ENCODE measurements around the gene MVD.

Gene MVD

DNA sequence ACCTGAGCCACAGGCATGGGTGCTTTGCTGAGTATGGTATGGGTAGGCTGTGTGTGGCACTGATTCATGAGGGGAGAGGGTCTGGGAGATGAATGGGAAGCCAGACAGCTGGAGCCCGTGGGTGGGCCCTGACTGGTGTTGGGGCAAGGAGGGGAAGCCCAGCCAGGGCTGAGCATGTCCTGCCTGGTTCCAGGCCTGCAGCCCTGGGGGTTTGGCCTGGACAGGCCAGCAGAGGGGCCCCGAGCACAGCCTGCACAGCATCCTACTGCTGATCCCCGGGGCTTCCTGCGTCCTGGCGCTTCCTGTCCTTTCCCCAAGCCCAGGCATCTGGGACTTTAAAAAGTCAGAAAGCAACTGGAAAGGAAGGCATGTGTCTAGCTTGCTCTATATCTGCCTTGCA, 4.6 kb upstream of the MVD start:
- DNase-seq (ENCODE audit: extremely low read depth, low read depth) = no peak
- TF ChIP-seq, protein P1, sequence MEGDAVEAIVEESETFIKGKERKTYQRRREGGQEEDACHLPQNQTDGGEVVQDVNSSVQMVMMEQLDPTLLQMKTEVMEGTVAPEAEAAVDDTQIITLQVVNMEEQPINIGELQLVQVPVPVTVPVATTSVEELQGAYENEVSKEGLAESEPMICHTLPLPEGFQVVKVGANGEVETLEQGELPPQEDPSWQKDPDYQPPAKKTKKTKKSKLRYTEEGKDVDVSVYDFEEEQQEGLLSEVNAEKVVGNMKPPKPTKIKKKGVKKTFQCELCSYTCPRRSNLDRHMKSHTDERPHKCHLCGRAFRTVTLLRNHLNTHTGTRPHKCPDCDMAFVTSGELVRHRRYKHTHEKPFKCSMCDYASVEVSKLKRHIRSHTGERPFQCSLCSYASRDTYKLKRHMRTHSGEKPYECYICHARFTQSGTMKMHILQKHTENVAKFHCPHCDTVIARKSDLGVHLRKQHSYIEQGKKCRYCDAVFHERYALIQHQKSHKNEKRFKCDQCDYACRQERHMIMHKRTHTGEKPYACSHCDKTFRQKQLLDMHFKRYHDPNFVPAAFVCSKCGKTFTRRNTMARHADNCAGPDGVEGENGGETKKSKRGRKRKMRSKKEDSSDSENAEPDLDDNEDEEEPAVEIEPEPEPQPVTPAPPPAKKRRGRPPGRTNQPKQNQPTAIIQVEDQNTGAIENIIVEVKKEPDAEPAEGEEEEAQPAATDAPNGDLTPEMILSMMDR (IDR thresholded peaks at IDR 0.05; ENCODE audit: low read depth, low read length) = no peak

DNA sequence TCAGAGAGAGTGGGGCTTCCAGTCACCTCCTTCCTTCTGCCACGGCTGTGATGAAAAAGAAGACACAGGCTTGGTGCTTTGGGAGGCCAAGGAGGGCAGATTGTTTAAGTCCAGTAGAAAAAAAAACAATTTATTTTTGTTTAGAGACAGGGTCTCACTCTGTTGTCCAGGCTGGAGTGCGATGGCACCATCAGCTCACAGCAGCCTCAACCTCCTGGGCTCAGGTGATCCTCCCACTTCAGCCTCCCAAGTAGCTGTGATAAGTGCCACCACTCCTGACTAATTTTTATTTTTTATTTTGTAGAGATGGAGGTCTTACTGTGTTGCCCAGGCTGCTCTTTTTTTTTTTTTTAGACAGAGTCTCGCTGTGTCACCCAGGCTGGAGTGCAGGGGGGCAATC, 2.7 kb upstream of the MVD start:
- no peak for DNase-seq (ENCODE audit: extremely low read depth, low read depth)
- TF ChIP-seq, protein P1 (IDR thresholded peaks at IDR 0.05; ENCODE audit: low read depth, low read length) = no peak

DNA sequence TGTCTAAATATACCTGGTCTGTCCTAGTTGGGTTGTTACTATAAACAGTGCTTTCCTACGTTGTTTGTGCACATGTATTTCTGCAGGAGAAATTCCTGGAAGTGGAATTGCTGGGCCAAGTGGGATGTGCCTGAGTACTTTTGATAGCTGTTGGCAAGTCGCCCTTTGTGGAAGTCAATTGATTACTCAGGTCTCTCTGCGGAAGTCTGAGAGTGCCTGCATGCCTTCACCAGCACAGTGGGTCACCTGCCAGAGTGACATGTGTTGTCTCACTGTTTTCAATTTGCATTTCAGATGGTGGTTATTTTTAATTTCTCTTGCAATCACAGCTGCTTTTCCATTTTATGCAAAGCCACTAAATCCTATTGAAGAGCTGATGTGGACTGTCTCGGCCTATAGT, 2.3 kb upstream of the MVD start:
- no peak for DNase-seq (ENCODE audit: extremely low read depth, low read depth)
- TF ChIP-seq, protein P1 (IDR thresholded peaks at IDR 0.05; ENCODE audit: low read depth, low read length) = no peak

DNA sequence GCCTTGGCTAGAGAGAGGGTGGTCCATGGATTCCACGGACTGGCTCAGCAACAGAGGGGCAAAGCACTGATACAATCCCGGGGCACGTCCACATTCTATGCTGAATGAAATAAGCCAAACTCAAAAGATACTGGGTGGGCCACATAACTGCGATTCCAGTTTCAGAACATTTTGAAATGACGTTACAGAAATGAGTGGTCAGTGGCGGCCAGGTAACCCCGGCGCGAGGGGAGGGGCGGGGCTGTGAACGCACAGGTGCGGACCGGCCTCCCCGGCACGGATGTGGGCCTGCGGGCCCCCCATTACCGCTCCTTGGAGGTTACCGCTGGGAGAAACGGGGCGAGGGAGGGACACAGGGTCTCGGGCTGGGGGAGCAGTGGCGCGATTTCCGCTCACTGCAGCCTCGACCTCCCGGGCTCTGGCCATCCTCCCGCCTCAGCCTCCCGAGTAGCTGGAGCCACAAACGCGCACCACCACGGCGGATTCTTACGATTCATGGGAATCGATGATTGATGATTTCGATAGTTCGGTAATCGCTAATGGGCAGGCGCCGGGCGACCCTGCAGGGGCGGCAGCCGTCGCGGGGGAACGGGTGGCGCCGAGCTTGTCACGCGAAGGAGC, 559 bp downstream of the MVD start:
- no peak for DNase-seq (ENCODE audit: extremely low read depth, low read depth)
- TF ChIP-seq, protein P1 (IDR thresholded peaks at IDR 0.05; ENCODE audit: low read depth, low read length) = no peak

DNA sequence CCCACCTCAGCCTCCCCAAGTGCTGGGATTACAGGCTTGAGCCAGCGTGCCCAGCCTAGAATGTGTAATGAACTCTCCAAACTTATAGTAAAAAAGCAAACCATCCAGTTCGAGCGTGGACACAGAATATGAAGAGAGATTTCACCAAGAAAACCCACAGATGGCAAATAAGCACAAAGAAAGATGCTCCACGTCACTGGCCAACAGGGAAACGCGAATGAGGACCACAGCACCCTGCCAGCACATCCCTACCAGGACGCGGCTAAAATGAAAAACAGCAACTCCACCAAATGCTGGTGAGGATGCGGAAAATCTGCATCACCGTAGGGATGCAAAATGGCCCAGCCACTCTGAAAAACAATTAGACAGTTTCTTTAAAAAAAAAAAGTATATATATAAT, 1.4 kb downstream of the MVD start:
- TF ChIP-seq, protein P1 (IDR thresholded peaks at IDR 0.05; ENCODE audit: low read depth, low read length) = no peak
- no peak for DNase-seq (ENCODE audit: extremely low read depth, low read depth)

DNA sequence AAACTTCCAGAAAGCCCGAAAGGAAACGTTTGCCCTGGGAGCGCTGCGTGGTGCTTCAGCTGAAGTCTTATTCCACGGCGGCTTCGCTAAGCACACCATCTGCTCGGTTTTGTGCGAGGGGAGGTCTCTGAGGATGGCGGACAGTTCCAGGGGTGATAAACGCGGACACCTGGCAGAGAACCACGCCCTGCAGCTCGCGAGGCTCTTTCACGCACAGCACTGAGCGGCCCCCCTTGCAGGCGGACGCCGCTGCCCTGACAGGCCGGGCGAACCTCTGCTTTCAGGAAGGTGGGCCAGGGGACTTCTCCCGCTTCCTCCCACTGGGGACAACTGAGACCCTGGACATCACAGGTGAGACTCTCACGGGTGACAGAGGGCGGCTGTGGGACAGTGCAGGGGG, 3.7 kb downstream of the MVD start:
- TF ChIP-seq, protein P1 (IDR thresholded peaks at IDR 0.05; ENCODE audit: low read depth, low read length) = no peak

DNA sequence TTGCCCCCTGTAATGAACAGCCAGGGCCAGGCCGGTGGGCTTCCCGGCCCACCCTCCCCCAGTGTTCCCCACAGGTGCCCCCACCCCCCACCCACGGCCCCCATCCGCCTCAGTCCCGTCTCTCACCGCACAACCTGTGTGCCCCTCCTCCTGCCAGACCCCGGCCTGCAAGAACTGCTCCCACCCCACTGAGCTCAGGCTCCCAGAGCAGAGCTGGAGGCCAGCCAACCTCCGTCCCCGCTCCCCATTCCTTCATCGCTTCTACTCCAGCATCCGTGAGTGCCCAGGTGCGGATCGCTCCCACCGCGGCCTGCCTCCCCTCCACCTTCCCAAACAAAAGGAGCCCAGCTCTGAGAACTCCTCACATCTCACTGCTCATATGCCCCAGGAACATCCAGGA, 4.2 kb downstream of the MVD start:
- TF ChIP-seq, protein P1 (IDR thresholded peaks at IDR 0.05; ENCODE audit: low read depth, low read length) = no peak
- DNase-seq (ENCODE audit: extremely low read depth, low read depth) = no peak

More for the DNA sequence above, 3.7 kb downstream of the MVD start:
- DNase-seq (ENCODE audit: extremely low read depth, low read depth) = no peak

Data from AG09319 (cell line).